Measurements from ENCODE around the gene HTRA3. TPM values are rescaled to one million over a fixed set of nuclear protein-coding genes. Genes with fewer than 3 reads are reported as not detected.

The HTRA3 gene
- total RNA-seq, 1 donor from 2014 or later: 1.6 TPM

DNA sequence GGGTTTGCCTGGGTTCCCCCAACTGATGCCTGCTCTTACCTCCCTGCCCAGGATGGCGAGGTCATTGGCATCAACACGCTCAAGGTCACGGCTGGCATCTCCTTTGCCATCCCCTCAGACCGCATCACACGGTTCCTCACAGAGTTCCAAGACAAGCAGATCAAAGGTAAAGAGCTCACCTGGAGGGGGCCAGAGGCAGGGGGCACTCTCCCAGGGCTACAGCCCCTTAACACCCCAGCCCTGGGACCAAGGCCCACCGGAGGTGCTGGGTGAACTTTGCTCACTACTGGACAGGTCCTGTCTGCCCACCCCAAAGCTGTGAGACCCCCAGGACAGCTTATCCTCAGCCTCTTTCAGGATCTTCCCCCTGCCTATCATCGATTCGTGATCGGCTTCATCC lies 24.5 kb downstream of the HTRA3 start:
- Histone ChIP-seq H3K4me2 (no peak overlapping the region), H3K9me3 (ENCODE audit: low read depth) (no peaks in the 10 kb centered on the region)

GRCh38 chr4:8294775-8295174 lies 25.2 kb downstream of the HTRA3 start:
- Histone ChIP-seq H3K9me3 (ENCODE audit: low read depth) (no peaks in the 10 kb centered on the region), H3K4me1 (no peaks in the 10 kb centered on the region), H3K79me2 (ENCODE audit: low read depth) (no peaks in the 10 kb centered on the region), H3K9ac (no peak overlapping the region), H2AFZ (replicated peaks) (no peak overlapping the region), H3K4me3 (no peak overlapping the region), H4K20me1 (ENCODE audit: low read depth) (no peaks in the 10 kb centered on the region), H3F3A (ENCODE audit: low read depth) (no peaks in the 10 kb centered on the region), H3K27me3 (no peaks in the 10 kb centered on the region), H3K27ac (no peak overlapping the region), H3K4me2 (no peak overlapping the region), H3K36me3 (no peaks in the 10 kb centered on the region)
- no peak overlapping the region for H3K27ac Mint-ChIP-seq
- TF ChIP-seq EZH2 (IDR thresholded peaks at IDR 0.05) (no peak), EZH2phosphoT487 (IDR thresholded peaks at IDR 0.05) (no peak), CTCF (IDR thresholded peaks at IDR 0.05) (no peak)
- no peak overlapping the region for H3K4me3 Mint-ChIP-seq
- peaks cover 8% of the 10 kb centered on the region for H3K27me3 Mint-ChIP-seq (ENCODE audit: insufficient read depth, low read depth)
- H3K9me3 Mint-ChIP-seq: peaks cover 7% of the 10 kb centered on the region
- H3K4me1 Mint-ChIP-seq: no peaks in the 10 kb centered on the region
- no peaks in the 10 kb centered on the region for H3K36me3 Mint-ChIP-seq
- no peak for DNase-seq (ENCODE audit: low spot score)

More for the DNA sequence above, 24.5 kb downstream of the HTRA3 start:
- Mint-ChIP-seq H3K27ac (no peak overlapping the region), H3K27me3 (ENCODE audit: insufficient read depth, low read depth) (peaks cover 8% of the 10 kb centered on the region), H3K4me1 (no peaks in the 10 kb centered on the region), H3K36me3 (no peaks in the 10 kb centered on the region), H3K4me3 (no peak overlapping the region), H3K9me3 (peaks cover 5% of the 10 kb centered on the region)
- Histone ChIP-seq H3F3A (ENCODE audit: low read depth) (no peaks in the 10 kb centered on the region), H2AFZ (replicated peaks) (no peak overlapping the region), H3K4me3 (no peak overlapping the region), H3K36me3 (no peaks in the 10 kb centered on the region), H3K79me2 (ENCODE audit: low read depth) (no peaks in the 10 kb centered on the region), H3K27ac (no peak overlapping the region), H4K20me1 (ENCODE audit: low read depth) (no peaks in the 10 kb centered on the region), H3K9ac (no peak overlapping the region), H3K4me1 (no peaks in the 10 kb centered on the region), H3K27me3 (no peaks in the 10 kb centered on the region)
- no peak for DNase-seq (ENCODE audit: low spot score)
- TF ChIP-seq EZH2phosphoT487 (IDR thresholded peaks at IDR 0.05) (no peak), EZH2 (IDR thresholded peaks at IDR 0.05) (no peak), CTCF (IDR thresholded peaks at IDR 0.05) (no peak)

DNA sequence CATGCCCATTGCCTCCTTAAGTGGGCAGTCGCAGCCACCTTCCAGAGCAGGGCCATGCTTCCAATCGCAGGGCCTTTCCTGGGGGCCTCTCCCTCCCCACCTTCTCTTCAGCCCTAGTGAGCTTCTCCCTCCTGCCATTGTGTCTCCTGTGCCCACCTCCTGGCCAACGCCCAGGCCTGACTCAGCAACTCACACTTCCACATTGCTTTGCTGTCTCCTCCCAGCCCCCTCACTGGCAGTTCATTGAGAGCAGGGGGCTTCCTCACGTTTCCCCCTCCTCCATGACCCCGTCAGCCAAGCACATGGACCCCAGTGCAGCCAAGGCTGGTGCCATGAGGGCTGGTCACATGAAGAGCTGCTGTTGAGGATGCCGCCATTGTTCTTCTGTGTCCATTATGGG lies 25.9 kb downstream of the HTRA3 start:
- Mint-ChIP-seq H3K36me3 (no peaks in the 10 kb centered on the region), H3K9me3 (peaks cover 7% of the 10 kb centered on the region)
- H3F3A ChIP-seq (ENCODE audit: low read depth): no peaks in the 10 kb centered on the region

More for the DNA sequence above, 25.9 kb downstream of the HTRA3 start:
- H3K9me3 ChIP-seq (ENCODE audit: low read depth): no peaks in the 10 kb centered on the region
- no peak overlapping the region for H3K4me3 Mint-ChIP-seq
- H3K4me1 Mint-ChIP-seq: no peaks in the 10 kb centered on the region
- H4K20me1 ChIP-seq (ENCODE audit: low read depth): no peaks in the 10 kb centered on the region
- H3K4me3 ChIP-seq: no peak overlapping the region
- peak overlapping the region; percentile 42 for H3K27ac Mint-ChIP-seq
- H3K27me3 ChIP-seq: no peaks in the 10 kb centered on the region
- H3K4me2 ChIP-seq: no peak overlapping the region
- no peaks in the 10 kb centered on the region for H3K36me3 ChIP-seq
- H3K4me1 ChIP-seq: no peaks in the 10 kb centered on the region
- no peak for TF ChIP-seq EZH2 (IDR thresholded peaks at IDR 0.05)
- TF ChIP-seq EZH2phosphoT487 (IDR thresholded peaks at IDR 0.05): no peak
- no peak for TF ChIP-seq CTCF (IDR thresholded peaks at IDR 0.05)
- DNase-seq (ENCODE audit: low spot score): no peak
- H2AFZ ChIP-seq (replicated peaks): no peak overlapping the region
- H3K27me3 Mint-ChIP-seq (ENCODE audit: insufficient read depth, low read depth): peaks cover 8% of the 10 kb centered on the region
- no peaks in the 10 kb centered on the region for H3K79me2 ChIP-seq (ENCODE audit: low read depth)
- no peak overlapping the region for H3K27ac ChIP-seq
- no peak overlapping the region for H3K9ac ChIP-seq

Measured in neural progenitor cell (in vitro differentiated cells).